ENCODE data around the gene MIGA1. TPM values are rescaled to one million over a fixed set of nuclear protein-coding genes. Genes with fewer than 3 reads are reported as not detected.

The MIGA1 gene
- total and polyA plus RNA-seq, 2 of the 4 experiments (the other 2 are of a cell fraction): 5.7 to 16.3 TPM

DNA sequence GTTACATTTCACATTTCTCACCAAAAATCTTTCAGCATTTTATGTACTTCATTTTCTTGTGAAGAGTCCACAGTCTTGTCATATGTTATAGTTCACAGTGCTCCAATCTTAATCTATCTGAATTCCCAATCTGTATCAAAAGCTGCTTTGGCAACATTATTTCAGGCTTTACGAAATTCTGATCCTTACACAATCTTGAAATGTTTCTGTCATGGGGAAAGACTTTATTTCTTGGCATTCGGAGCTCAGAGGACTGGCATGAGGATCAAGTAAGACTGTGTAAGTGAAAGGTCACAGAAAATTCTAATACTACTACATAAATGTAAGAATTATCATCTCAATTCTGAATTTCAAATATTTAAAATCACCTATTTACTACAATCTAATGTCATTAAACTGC is 21.8 kb upstream of the MIGA1 start:
- H4K5ac ChIP-seq (ENCODE audit: low read depth, low read length): no peak overlapping the region
- peak overlapping the region; percentile 17; the same call in 1 of the 2 replicates for H3K23ac ChIP-seq (ENCODE audit: low read depth, low read length)
- no peak overlapping the region for H4K91ac ChIP-seq (ENCODE audit: insufficient read depth, low read depth, low read length)
- ChIA-PET CTCF (interaction anchor here (1.3 kb wide), 1 partner anchor 8 kb away, joined by 4 read pairs; no protein-coding TSS in a partner anchor), POLR2A (ENCODE audit: unreplicated experiment) (interaction anchor here (0.5 kb wide), 1 partner anchor 126 kb away, joined by 5 read pairs; no protein-coding TSS in a partner anchor)
- H3K36me3 ChIP-seq (ENCODE audit: control insufficient read depth, insufficient read depth, low read length): no peaks in the 10 kb centered on the region
- H2AK5ac ChIP-seq (ENCODE audit: low read depth, low read length): no peak overlapping the region
- in situ Hi-C loops (cut with MboI; ENCODE audit: low sequenced_read_pairs): no loop called here
- H3K9ac ChIP-seq (ENCODE audit: low read depth, low read length): no peak overlapping the region; the same call in 1 of the 2 replicates
- no peak overlapping the region for H2BK15ac ChIP-seq (ENCODE audit: low read depth, low read length)
- no peak overlapping the region for H3K56ac ChIP-seq (ENCODE audit: extremely low read depth, insufficient read depth, low read length)
- H3K4me1 ChIP-seq (ENCODE audit: control insufficient read depth, insufficient read depth, low read length): peaks cover 4% of the 10 kb centered on the region
- peak overlapping the region; percentile 83 for H3K4me2 ChIP-seq (ENCODE audit: low read depth, low read length)
- BruUV-seq (replicated peaks): no TSS peak
- no peak overlapping the region for H3K27ac ChIP-seq (ENCODE audit: insufficient read depth, low read length)
- H3K79me1 ChIP-seq (ENCODE audit: low read depth in 1 of 2, low read length in 2 of 2): peaks cover 3 to 49% of the 10 kb centered on the region in 2 experiments; a peak in 2 of 4 replicates
- H2BK5ac ChIP-seq (ENCODE audit: low read depth, low read length, poor library complexity, severe bottlenecking): peak overlapping the region; percentile 11
- H3K4ac ChIP-seq (ENCODE audit: low read depth, low read length): no peak overlapping the region
- H2AFZ ChIP-seq (replicated peaks; ENCODE audit: low read length, poor library complexity): no peak overlapping the region
- peak; percentile 77 for TF ChIP-seq CEBPB (IDR thresholded peaks at IDR 0.05; ENCODE audit: low read depth, low read length)
- TF ChIP-seq MAFK (IDR thresholded peaks at IDR 0.05; ENCODE audit: low read depth, low read length): no peak
- H4K8ac ChIP-seq (ENCODE audit: low read depth in 2 of 2, low read length in 2 of 2): no peak overlapping the region
- no peak overlapping the region for H2AK9ac ChIP-seq (replicated peaks; ENCODE audit: low read depth, low read length, poor library complexity)
- H3K14ac ChIP-seq (replicated peaks; ENCODE audit: low read depth, low read length): no peak overlapping the region
- no peaks in the 10 kb centered on the region for H3K27me3 ChIP-seq (ENCODE audit: control insufficient read depth, insufficient read depth, low read length)
- ATAC-seq (ENCODE audit: low read depth): no peak
- H4K20me1 ChIP-seq (ENCODE audit: insufficient read depth, low read length): peaks cover 37% of the 10 kb centered on the region
- H3K9me3 ChIP-seq (ENCODE audit: control insufficient read depth, insufficient read depth, low read length): no peaks in the 10 kb centered on the region
- H2BK20ac ChIP-seq (ENCODE audit: low read depth, low read length): no peak overlapping the region
- H3K4me3 ChIP-seq (ENCODE audit: insufficient read depth, low read depth, low read length): no peak overlapping the region
- DNase-seq: peak; percentile 52
- no peak overlapping the region for H3K18ac ChIP-seq (ENCODE audit: low read depth, low read length)
- intact Hi-C loops (cut with micrococcal nuclease): loop anchor here (1.0 to 2.0 kb wide), 2 partner anchors 131 to 352 kb away; partner anchors contain the start of gene NEXN
- dilution Hi-C loops (cut with HindIII; ENCODE audit: low sequenced_read_pairs, unreplicated experiment): no loop called here
- H2BK120ac ChIP-seq (ENCODE audit: low read depth, low read length): no peak overlapping the region
- WGBS, 2 experiments (ENCODE audit: extremely low coverage in 2 of 2, insufficient read length in 1 of 2): no CpG with 5 or more reads among the region's 2 CpGs
- peaks cover 3% of the 10 kb centered on the region; the same call in 1 of the 2 replicates for H3K9me1 ChIP-seq (ENCODE audit: insufficient read depth, low read length)

Measured in IMR-90 (cell line).